H4 (cell line): Measurements from ENCODE around the gene GLRX. TPM values are rescaled to one million over a fixed set of nuclear protein-coding genes. Genes with fewer than 3 reads are reported as not detected.
A peak's percentile ranks its signal among the peaks of the same experiment; 100 is the strongest.
"Not testable (repeated sequence)": the region's sequence is repeated elsewhere in the genome, so short reads cannot be mapped to it uniquely, and the experiment has no call there.

Experiments used
- DNase-seq: peaks from one replicate; pipeline ENCODE4 v3.0.0-alpha.2; 2015; ENCODE audit warnings: low spot score
- total RNA-seq: library from RNA; depleted of rRNA; stranded (reverse); fragments of >200 nt; shearing (Covaris generic); gene quantifications from 2 replicates; pipeline ENCODE4 v1.2.3, GENCODE V29; 2014

GLRX gene
- total RNA-seq, 1 experiment from 2014 or later, result 62.0 TPM

DNA sequence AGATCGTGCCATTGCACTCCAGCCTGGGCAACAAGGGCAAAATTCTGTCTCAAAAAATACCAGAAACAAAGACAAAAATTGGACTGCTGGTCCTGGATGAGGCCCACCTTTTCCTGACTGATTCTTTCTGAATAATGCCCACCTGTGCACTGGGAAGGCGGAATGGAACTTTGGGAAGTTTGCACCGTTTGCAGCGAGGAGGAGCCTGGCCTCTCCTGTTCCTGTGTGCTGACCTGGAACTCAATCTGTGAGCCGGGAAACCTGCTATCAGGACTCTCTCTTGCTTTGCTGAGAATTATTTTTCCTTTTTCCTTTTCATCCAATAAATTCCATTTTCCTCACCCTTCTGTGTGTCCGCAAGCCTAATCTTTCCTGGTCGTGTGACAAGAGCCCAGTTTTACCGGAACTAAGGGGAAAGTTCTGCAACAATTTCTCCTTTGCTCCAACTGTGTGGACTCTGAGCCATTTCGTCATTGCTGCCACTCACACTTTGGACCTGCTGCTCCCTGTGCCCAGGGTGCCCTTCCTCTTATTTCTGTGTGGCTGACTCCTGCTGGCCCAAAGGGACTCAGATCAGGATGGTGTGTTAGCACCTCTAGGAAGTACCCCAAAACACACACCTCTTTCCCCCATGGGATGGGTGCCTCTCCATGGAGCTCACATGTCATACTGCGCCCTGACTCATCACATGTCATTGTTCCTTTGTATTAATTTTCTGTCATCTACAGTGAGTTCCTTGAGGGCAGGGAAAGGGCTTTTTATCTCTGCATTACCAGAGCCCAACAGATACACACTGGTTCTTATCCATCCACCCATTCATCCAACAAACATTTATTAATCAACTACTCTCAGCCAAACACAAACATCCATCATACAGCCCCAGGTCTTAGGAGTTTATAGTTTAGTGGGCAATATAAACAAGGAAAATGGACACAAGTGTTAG lies 4.7 kb upstream of the GLRX start:
- DNase-seq, result no peak

DNA sequence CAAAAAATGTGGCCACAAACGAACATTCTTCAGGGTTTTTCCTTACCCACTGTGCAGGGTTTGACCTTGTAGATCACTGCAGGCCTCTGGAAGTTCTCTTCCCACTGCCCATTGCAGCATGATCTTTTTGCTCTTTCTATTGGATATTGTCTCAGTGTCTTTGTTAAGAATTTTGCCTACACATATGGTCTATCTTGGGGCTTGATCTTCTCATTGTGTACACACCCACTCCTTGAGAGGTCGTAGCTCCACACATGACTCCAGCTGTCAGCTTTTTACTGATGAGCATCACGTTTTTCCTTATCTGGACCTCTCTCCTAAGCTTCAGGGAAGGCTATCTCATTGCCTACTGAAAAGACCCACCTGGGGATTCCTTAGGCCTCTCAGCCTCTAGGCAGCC lies 3.0 kb upstream of the GLRX start:
- DNase-seq, result no peak

DNA sequence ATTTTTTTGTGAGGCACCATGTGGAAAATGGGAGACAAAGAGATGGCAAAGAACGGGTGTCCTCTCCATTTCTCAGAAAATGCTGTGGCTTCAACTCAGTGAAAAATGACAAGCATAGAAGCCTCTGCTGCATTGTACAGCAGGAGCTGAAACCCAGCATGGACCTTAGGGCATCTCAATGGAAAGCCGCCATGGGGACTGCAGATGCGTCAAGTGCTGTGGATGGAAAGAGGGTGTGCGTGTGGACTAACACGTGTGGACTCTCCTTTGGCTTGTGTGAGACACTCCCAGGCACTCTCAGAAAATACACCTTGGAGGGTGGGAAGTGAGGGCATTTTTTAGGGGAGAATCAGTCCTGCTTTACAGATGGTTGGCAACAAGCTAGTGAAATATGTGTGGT lies 2.2 kb upstream of the GLRX start:
- no peak for DNase-seq

DNA sequence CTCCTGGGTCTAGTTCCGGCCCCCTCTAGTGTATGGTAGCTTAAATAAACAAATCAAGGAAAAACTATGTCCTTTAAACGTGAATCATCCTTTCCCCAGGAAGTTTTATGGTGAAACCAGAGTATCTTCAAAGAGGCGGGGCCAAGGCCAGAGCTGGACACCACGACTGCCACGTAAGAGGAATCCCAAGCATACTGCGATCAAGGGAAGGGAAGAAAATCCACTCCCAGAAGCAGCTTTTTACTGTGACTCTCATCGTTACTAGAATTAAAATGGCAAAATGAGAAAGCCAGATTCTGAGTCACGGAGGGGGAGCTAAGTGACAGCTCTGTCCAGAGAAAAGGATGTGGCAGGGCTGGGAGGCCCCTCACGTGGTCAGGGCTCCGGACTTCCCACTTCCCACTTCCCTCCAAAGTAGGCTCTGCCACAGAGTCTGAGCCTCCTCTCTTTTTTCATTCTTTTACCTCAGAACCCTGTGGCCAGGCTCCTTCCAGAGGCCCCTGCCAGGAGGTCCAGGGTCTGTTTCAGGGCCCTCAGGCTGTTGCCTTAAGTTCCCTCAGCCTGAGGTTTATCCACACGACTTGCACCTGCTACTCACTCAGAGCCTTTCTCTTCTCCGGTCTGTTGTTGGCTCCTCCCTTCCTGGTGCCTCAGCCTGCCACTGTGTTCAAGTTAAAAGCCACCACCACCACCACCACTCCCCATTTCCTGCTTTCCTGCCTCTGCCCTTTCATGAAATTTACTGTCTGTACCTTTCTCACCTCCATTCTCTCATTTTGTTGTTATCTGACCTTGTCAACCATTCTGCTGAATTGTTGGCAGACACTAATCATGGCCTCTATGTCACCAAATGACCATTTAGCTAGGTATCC lies 1.4 kb upstream of the GLRX start:
- DNase-seq, result peak; percentile 93

DNA sequence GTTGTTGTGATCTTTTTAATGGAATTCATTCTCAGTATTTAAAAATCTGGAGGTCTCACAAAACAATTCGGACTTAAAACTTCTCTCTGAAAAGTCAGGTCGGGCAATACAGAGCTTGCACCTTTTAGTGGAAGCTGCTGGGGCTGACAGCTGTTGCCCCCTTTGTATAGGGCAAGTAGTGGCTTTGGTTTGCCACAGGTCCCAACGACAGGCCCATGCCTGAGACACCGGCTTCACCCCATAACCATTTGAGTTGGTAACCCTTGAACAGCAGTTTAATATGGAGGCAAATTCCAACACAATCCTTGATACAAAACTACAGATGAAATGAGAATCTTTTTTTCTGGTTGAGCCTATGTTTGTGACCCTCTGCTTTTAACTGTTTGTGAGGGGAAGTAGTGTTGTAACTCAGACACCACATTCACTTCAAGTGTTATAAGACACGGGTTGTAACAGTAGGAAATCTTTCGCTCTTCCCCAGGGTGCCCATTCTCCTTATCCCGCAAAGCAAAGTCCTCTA lies 752 bp upstream of the GLRX start:
- DNase-seq, result no peak

DNA sequence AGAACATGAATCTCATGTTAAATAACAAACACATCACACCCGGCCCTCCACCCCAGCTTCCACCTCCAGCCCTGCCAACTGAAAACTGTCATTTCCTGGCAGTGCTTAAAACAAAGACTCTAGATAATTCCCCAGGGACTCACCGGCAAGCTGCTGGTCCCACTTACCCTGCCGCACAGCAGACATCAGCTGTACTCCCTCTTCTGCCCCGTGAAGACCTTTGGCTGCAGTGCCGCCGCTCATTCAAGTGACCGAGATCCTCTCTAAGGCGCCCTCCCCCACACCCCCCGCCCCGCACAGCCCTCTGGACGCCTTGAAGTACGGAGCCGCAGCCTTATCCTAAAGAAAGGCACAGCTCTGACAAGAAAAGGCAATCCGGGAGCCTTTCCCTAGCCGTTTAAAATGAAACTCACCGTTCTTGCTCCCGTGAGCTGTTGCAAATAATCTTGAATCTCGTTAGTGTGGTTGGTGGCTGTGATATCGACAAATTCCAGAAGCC lies 434 bp downstream of the GLRX start:
- DNase-seq, result peak; percentile 47

DNA sequence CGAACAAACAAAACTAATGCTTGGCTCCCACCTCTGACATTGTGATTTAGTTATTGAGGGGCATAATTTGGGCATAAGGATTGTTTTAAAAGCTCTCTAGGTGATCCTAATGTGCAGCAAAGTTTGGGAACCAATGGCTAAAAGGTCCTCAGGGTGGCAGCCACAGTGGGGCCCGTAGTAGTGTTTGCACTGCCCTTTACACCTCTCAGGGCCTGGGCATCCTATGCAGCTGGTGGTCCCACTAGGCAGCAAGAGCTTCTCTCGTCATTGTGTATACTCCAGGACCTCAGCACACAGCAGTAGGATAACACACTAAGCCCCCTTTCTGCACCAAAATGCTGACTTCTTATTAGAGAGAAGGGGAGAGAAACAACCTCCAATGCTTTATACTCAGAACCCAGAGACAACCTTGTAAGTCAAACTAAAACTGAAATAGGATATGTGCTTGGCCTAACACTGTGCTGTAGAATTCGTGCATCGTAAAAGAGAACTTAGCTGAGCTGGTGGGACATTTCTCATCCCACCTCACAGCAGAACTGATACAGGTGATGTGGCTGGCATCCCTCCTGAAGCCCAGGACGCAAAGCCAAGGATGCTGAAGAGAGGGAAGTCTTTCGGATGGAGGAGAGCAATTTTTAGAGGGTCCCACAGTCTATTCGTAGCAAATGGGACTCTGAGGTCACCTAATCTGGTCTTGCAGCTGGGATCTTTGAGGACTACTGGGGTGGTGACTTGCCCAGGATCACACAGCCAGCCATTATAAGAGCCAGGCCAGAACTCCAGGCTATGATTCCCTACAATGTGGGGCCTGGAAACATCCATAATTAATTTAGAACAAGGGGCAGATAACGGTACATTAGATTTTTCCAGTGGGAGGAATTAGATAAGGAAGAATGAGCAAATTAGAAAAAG lies 1.2 kb downstream of the GLRX start:
- DNase-seq, result no peak

DNA sequence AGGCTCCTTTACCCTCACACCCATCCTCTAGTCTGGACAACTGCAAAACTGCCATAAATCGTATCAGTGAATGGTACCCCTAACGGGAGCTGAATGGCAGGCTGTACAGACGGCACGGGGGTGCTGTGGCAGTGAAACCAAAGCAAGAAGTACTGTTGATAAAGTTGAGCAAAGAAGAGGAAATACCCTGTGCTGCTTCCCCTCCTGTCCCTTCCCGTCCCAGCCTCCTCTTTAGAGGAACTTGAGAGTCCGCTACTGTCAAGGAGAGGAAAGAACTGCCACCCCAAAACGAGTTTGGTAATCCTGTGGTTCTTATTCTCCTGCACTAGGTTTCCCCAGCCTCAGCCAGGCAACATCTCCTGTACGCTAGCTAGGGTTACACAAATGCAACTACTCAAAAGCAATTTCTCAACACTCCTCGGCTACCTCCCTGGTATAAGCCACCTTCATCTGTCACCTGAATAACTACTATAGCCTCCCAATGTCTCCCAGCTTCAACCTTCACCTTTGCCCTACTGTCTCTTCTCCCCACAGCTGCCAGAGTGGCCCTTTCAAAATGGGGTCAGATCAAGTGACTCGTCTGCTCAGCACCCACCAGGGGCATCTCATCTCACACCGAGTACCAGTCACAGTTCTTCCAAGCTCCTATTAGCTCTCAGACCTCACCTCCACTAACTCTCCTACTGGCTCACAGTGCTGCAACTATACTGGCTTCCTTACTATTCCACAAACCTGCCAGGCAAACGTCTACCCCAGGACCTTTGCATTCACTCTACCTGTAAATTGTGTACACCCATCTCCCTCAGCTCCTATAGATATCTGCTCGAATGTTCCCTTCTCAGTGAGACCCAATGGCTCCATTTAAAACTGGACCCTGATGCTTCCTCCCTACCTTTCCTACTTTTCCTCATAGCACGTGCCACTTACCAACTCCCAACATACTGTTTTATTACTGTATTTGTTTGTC lies 4.1 kb downstream of the GLRX start:
- no peak for DNase-seq

DNA sequence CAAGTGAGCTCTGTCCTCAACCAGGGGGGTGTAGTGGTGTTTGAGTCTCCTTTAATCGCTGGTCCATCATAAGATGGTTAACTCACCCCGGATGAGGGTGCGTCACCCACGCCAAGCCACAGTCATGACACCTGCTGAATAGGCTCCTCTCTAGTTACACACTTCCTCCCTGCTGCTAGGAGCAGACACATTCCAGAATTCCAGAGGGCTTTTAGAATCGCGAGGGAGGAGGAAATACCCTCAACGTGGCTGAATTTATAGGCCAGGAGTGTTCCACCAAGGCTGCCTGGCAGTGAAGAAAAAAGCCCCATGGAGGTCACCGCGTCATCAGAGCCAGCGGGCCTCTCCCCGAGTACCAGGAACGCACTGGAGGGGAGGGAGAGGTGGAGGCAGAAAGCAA lies 5.1 kb downstream of the GLRX start:
- DNase-seq, result no peak

DNA sequence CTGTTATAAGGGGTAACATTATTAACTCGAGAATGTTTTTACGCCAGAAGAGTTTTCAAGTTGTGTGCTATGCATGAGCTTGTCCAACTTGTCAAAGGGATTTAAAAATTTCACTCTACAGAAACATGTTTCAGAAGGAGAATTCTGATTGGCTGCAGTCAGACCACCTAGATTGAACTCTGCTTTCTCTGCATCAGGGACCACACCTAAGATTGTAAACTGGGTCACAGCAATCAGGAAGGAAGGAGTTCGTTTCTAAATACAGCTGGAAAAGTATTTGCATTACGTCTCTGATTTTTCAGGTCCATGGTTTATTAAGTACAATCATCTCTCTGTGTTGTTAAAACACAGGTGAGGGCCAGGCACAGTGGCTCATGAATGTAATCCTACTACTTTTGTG lies 5.8 kb downstream of the GLRX start:
- no peak for DNase-seq

DNA sequence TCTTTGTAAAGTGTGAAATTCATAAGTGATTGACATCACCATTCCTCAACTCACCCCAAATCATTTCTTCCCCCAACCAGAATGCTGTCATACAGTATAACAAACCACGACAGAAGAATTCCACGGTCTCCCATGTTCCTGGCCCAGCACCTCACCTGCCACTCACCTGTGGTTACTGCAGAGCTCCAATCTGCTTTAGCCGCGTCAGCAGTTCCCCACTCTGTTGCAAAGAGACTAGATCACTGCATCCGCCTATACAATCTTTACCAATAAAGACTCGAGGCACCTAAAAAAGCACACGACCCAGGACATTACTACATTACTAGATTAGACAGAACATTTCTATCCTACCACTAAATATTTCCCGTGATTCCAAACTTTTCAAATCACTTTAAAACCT lies 6.2 kb downstream of the GLRX start:
- DNase-seq, result no peak

DNA sequence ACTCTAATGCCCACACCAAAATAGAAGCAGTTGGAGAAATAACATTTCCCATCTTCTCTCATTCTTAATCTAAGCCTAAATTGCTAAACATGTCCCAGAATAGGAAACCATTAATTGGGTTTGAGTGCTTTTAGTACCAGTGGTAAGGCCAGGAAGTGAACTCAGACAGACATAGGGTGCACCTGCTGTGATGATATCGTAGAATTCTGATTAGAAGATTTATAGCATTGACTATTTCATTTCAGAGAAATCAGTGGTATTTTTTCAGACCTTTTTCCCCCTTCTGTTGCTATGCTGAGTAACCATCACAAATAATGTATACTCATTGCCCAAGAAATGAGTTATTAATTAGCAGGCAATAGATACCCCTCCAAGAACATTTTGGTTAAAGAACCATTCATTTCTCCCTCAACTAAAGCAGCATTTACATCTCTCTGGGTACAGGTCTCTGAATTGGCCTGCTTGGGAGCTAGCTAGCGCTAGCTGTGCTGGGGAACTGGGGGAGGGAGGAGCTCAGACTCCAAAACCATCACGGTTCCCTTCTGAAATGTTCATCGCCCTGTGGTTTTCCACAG lies 7.3 kb downstream of the GLRX start:
- DNase-seq, result no peak

DNA sequence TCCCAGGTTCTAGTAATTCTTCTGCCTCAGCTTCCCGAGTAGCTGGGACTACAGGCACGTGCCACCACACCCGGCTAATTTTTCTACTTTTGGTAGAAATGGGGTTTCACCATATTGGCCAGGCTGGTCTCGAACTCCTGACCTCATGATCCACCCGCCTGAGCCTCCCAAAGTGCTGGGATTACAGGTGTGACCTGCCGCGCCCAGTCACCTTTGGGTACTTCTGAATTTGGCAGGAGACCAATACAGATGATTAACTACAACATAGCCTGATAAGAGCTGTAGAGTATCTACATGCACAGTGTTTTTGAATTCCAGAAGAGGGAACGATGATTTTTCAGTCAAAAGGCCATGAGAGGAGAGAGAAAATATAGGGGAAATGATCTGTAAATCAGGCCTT lies 9.5 kb downstream of the GLRX start:
- not testable (repeated sequence) for DNase-seq

DNA sequence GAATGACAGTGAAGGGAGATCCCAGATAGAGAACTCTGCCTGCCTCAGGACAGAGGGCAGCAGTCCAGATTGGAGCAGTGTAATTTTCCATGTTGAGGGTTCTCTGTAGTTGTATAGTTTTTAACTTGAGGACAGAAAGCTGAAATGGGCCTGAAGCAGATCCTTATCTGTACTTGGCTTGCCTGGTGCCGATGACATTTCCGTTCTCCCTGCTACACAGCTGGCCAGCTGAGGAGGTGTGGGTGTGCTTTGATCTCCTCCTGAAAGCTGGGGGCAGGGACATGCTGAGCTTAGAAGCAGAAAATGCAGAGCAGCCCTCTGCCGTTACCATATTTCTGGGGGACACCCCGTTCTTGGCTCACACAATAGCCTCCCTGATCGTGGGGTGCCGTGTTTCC lies 10.5 kb downstream of the GLRX start:
- no peak for DNase-seq

DNA sequence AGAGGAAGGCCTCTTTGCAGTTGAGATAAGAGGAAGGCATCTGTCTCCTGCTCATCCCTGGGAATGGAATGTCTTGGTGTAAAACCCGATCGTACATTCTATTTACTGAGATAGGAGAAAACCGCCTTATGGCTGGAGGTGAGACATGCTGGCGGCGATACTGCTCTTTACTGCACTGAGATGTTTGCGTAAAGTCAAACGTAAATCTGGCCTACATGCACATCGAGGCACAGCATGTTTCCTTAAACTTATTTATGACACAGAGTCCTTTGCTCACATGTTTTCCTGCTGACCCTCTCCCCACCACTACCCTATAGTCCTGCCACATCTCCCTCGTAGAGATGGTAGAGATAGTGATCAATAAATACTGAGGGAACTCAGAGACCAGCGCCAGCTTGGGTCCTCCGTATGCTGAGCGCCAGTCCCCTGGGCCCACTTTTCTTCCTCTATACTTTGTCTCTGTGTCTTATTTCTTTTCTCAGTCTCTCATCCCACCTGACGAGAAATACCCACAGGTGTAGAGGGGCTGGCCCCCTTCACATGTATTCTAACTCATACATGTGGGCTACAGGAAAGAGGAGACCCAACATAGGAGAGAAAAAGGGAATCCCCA lies 11.0 kb downstream of the GLRX start:
- DNase-seq, result not testable (repeated sequence)

DNA sequence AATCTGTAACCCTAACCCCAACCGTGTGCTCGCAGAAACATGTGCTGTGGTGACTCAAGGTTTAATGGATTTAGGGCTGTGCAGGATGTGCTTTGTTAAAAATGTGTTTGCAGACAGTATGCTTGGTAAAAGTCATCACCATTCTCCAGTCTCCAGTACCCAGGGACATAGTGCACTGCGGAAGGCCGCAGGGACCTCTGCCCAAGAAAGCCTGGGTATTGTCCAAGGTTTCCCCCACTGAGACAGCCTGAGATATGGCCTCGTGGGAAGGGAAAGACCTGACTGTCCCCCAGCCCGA lies 11.5 kb downstream of the GLRX start:
- DNase-seq, result not testable (repeated sequence)

DNA sequence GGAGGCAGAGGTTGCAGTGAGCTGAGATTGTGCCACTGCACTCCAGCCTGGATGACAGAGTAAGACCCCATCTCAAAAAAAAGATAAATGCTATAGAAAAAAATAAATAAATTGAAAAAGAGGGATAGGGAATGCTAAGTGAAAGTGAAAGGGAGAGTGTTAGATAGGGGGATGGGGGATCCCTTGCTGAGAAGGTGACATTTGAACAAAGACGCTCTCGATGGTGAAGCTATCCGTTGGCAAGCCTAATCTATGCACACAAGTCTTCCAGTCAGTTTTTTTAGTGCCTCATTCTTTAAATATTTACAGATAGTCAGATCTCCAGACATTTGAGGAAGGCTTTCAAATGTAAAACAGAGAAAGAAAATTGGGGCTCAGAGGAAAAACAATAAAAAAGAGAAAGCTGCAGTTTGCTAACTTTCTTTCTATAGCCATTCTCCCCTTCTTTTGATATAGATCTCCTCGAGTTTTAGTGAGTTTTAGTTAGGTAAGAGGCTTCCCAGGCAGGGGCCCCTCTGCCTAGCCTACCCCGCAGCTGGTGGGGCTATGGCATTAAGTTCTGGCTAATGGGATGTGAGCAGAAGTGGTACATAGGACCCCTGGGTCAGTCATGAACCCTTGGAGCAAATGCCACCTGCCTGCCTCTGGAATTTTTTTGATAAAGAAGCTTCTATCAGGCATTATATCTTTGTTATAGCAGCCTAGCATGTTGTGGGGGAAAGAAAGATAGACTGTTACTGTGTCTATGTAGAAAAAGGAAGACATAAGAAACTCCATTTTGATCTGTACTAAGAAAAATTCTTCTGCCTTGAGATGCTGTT lies 12.0 kb downstream of the GLRX start:
- no peak for DNase-seq

DNA sequence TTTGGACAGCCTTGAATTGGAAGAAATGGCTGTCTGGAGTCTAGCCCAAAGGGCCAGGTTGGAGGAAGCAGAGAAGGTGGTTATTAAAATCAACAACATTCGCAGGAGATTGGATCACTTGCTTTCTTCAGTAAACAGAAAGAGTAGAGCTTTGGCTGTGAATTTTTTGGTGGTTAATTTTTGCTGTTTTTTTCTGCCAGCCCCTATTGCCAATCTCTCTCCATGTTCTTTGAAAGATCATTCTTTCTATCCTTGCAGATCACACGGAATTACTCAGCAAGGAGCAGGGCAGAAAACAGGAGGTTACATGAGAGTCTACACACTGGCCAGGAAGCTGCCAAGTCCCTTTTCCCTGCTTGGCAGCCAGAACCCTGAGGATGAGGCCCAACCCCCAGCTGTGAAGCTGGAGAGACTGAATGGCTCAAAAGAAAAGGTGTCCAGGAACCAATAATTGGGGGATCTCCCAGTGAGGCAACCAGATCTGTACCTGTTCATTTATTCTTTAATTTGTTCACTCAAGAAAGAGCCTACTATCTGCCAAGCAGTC lies 13.0 kb downstream of the GLRX start:
- peak; percentile 55 for DNase-seq
